ENCODE results near the gene CXorf38. TPM values are rescaled to one million over a fixed set of nuclear protein-coding genes. Genes with fewer than 3 reads are reported as not detected.

CXorf38 gene
- total and polyA plus RNA-seq, 2 of the 8 experiments (the other 6 are each of a cell fraction or from before 2014, with no cell fraction given) = 3.6 to 6.4 TPM

- H3K4me3 ChIP-seq (ENCODE audit: extremely low read depth in 1 of 4, insufficient read depth in 2 of 4, low read depth in 3 of 4, low read length in 4 of 4) = no peak overlapping the region
- no peak overlapping the region for H3K27ac ChIP-seq (ENCODE audit: low read depth, low read length)
- peaks cover 0 to 25% of the 10 kb centered on the region in 2 experiments; a peak in 2 of 4 replicates for H3K79me2 ChIP-seq (ENCODE audit: control insufficient read depth in 1 of 2, insufficient read depth in 2 of 2, low read length in 2 of 2)
- no peak overlapping the region for H3K23ac ChIP-seq (ENCODE audit: insufficient read length)
- no peaks in the 10 kb centered on the region for H3K27me3 ChIP-seq (replicated peaks in 1 of 4; ENCODE audit: control insufficient read depth in 3 of 4, extremely low read depth in 1 of 4, insufficient read depth in 3 of 4, low read length in 3 of 4)
- no peak overlapping the region for H4K8ac ChIP-seq (ENCODE audit: extremely low read depth, insufficient read depth, low read length)
- H4K5ac ChIP-seq (ENCODE audit: insufficient read length, low read depth, low read length) = no peak overlapping the region
- no peak overlapping the region for H4K91ac ChIP-seq (replicated peaks; ENCODE audit: insufficient read length, low read length)
- peaks cover 2 to 3% of the 10 kb centered on the region in 2 experiments for H4K20me1 ChIP-seq (replicated peaks in 1 of 2; ENCODE audit: control insufficient read depth in 1 of 2, insufficient read depth in 2 of 2, low read length in 2 of 2)
- no peaks in the 10 kb centered on the region for H3K9me3 ChIP-seq (ENCODE audit: insufficient read depth in 2 of 2, low read depth in 1 of 2, low read length in 1 of 2)
- no peaks in the 10 kb centered on the region for H3K23me2 ChIP-seq (ENCODE audit: low read depth, low read length)
- no peak overlapping the region for H3K9ac ChIP-seq (replicated peaks in 1 of 4; ENCODE audit: extremely low read depth in 1 of 4, low read depth in 3 of 4, low read length in 3 of 4)
- no peak overlapping the region for H2BK15ac ChIP-seq (ENCODE audit: low read length)
- no peak overlapping the region for H2BK5ac ChIP-seq (ENCODE audit: low read depth, low read length)
- H3K79me1 ChIP-seq (ENCODE audit: low read depth, low read length) = no peaks in the 10 kb centered on the region
- no peaks in the 10 kb centered on the region for H3K36me3 ChIP-seq (ENCODE audit: control insufficient read depth in 2 of 4, insufficient read depth in 4 of 4, low read length in 3 of 4)
- H3K4me1 ChIP-seq (replicated peaks in 1 of 4; ENCODE audit: control insufficient read depth in 3 of 4, insufficient read depth in 4 of 4, low read length in 3 of 4) = no peaks in the 10 kb centered on the region
- H3K18ac ChIP-seq (ENCODE audit: extremely low read depth, low read length) = no peak overlapping the region
- no peak overlapping the region for H3K4ac ChIP-seq (replicated peaks; ENCODE audit: insufficient read length, low read depth, low read length)
- no peak overlapping the region for H2BK120ac ChIP-seq (replicated peaks; ENCODE audit: low read depth, low read length)
- ChIA-PET POLR2A (ENCODE audit: partially characterized antibody) (no interaction called here), CTCF (ENCODE audit: partially characterized antibody) (no interaction called here)
- H2AK5ac ChIP-seq (ENCODE audit: low read depth, low read length) = no peak overlapping the region
- no peak overlapping the region for H3K4me2 ChIP-seq (ENCODE audit: insufficient read depth in 1 of 2, low read depth in 2 of 2, low read length in 2 of 2)
- no peak overlapping the region for H3K56ac ChIP-seq (replicated peaks; ENCODE audit: insufficient read length, low read depth, low read length)
- WGBS, 2 experiments (ENCODE audit: extremely low coverage in 1 of 2, insufficient coverage in 1 of 2, insufficient read length in 1 of 2, insufficient replicate concordance in 2 of 2, low coverage in 1 of 2, low lambda C conversion rate in 2 of 2, missing lambda C conversion rate in 1 of 2) = 91% methylated on average over 3 of the region's 3 CpGs; no CpG with 5 or more reads in 1 of the 2 experiments
- no peak overlapping the region for H3K14ac ChIP-seq (ENCODE audit: insufficient read length)
- FAIRE-seq (no peak), DNase-seq (ENCODE audit: low read depth in 1 of 2, low spot score in 2 of 2) (no peak)
- no peak overlapping the region for H2AFZ ChIP-seq (ENCODE audit: low read length)
- H2BK20ac ChIP-seq (ENCODE audit: low read length) = no peak overlapping the region
- no peak overlapping the region for H2BK12ac ChIP-seq (ENCODE audit: low read depth, low read length)
- no peak for TF ChIP-seq BACH1 (IDR thresholded peaks at IDR 0.05; ENCODE audit: low read length)
- no peak for TF ChIP-seq CHD1 (IDR thresholded peaks at IDR 0.05; ENCODE audit: low read depth, low read length)
- no peak for TF ChIP-seq YY1 (IDR thresholded peaks at IDR 0.05; ENCODE audit: low read depth, low read length)
- TF ChIP-seq SUZ12 (IDR thresholded peaks at IDR 0.05; ENCODE audit: low read length) = no peak
- TF ChIP-seq EGR1 (IDR thresholded peaks at IDR 0.05; ENCODE audit: borderline replicate concordance, low read depth, low read length) = no peak
- no peak for TF ChIP-seq CBX5 (IDR thresholded peaks at IDR 0.05; ENCODE audit: low read depth, low read length)
- no peak for TF ChIP-seq CEBPB (IDR thresholded peaks at IDR 0.05; ENCODE audit: low read depth, low read length)
- TF ChIP-seq EZH2 (IDR thresholded peaks at IDR 0.05; ENCODE audit: low read depth, low read length, severe bottlenecking) = no peak
- TF ChIP-seq KDM4A (IDR thresholded peaks at IDR 0.05; ENCODE audit: low read depth, low read length, severe bottlenecking) = no peak
- no peak for TF ChIP-seq HDAC6 (IDR thresholded peaks at IDR 0.05; ENCODE audit: low read depth, low read length)
- no peak for TF ChIP-seq GTF2F1 (IDR thresholded peaks at IDR 0.05; ENCODE audit: borderline replicate concordance, low read depth, low read length)
- TF ChIP-seq RXRA (IDR thresholded peaks at IDR 0.05; ENCODE audit: insufficient read depth, low read depth, low read length) = no peak
- no peak for TF ChIP-seq HDAC2 (IDR thresholded peaks at IDR 0.05; ENCODE audit: borderline replicate concordance in 1 of 2, low read depth in 2 of 2, low read length in 2 of 2)
- no peak for TF ChIP-seq CHD2 (IDR thresholded peaks at IDR 0.05; ENCODE audit: low read length)
- no peak for TF ChIP-seq TAF7 (optimal IDR thresholded peaks at IDR 0.05; ENCODE audit: borderline replicate concordance, low read depth, low read length)
- no peak for TF ChIP-seq ASH2L (IDR thresholded peaks at IDR 0.05; ENCODE audit: low read length)
Observed at GRCh38 chrX:40579141-40579540, 68.2 kb downstream of the CXorf38 start.

Data from H1 (cell line).